Adipocyte (in vitro differentiated cells): ENCODE results near the gene CFAP70.
"Not testable (repeated sequence)": the region's sequence is repeated elsewhere in the genome, so short reads cannot be mapped to it uniquely, and the experiment has no call there.

Source experiments
- DNase-seq: peaks from one replicate; pipeline ENCODE4 v3.0.0-alpha.2; 2015; ENCODE audit warnings: low read depth
- H3K27me3 ChIP-seq: replicated peaks from 2 replicates; pipeline ENCODE4 v1.7.0; 2013; ENCODE audit warnings: mild to moderate bottlenecking, low read length, moderate library complexity; ENCODE audit not compliant: control insufficient read depth, insufficient read depth
- H3K36me3 ChIP-seq: 2 replicates; pipeline ENCODE4 v1.7.0; 2013; ENCODE audit warnings: low read length, mild to moderate bottlenecking, moderate library complexity; ENCODE audit not compliant: control insufficient read depth, insufficient read depth, severe bottlenecking
- H3K4me1 ChIP-seq: 2 replicates; pipeline ENCODE4 v1.7.0; 2013; ENCODE audit warnings: mild to moderate bottlenecking, low read length, moderate library complexity; ENCODE audit not compliant: control insufficient read depth, insufficient read depth
- H3K4me3 ChIP-seq: 2 replicates; pipeline ENCODE4 v1.7.0; 2013; ENCODE audit warnings: mild to moderate bottlenecking, low read length, moderate library complexity
- H3K9ac ChIP-seq: 2 replicates; pipeline ENCODE4 v1.7.0; 2013; ENCODE audit warnings: mild to moderate bottlenecking, low read length, moderate library complexity
- H3K9me3 ChIP-seq: 2 replicates; pipeline ENCODE4 v1.7.0; 2013; ENCODE audit warnings: mild to moderate bottlenecking, low read length, moderate library complexity; ENCODE audit not compliant: control insufficient read depth

Gene CFAP70

GRCh38 chr10:73358331-73359279, at the start of gene CFAP70:
TSS of gene CFAP70 (minus strand) at chr10:73358864. CDS start at chr10:73354796, 4,068 bp downstream.
- DNase-seq, result peak; percentile 99
- H3K4me3 ChIP-seq, result peak within 1 kb of the TSS; percentile 94

GRCh38 chr10:73408061-73408460, 49.4 kb upstream of the CFAP70 start:
- no peak for DNase-seq
- Histone ChIP-seq H3K9ac (no peak overlapping the region), H3K36me3 (peaks cover 20% of the 10 kb centered on the region), H3K4me3 (no peak overlapping the region), H3K4me1 (peaks cover 36% of the 10 kb centered on the region), H3K9me3 (no peaks in the 10 kb centered on the region), H3K27me3 (no peaks in the 10 kb centered on the region)

More at GRCh38 chr10:73358331-73359279, at the start of gene CFAP70:
- no peaks in the 10 kb centered on the region for H3K36me3 ChIP-seq
- H3K4me1 ChIP-seq, result peaks cover 24% of the 10 kb centered on the region
- no peaks in the 10 kb centered on the region for H3K27me3 ChIP-seq
- H3K9me3 ChIP-seq, result no peaks in the 10 kb centered on the region
- peak within 1 kb of the TSS; percentile 89 for H3K9ac ChIP-seq

DNA sequence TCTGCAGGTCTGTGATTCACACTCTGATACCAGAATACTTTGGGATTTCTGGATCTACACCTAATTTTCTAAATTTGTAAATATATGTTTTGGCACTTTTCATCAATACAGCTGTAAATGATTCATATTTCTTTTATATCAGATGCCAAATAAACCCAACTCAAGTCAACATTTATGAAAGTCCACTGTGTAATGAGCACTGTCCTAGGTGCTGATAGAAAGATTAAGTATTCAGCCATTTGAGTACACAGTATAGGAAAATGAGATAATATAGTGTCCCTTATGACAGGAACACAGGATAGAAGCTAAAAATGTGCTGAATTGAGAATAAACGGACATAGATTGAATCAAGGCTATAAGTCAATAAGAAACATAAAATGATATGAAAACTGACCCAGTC, 48.8 kb upstream of the CFAP70 start:
- Histone ChIP-seq H3K36me3 (peaks cover 20% of the 10 kb centered on the region), H3K27me3 (no peaks in the 10 kb centered on the region), H3K4me3 (no peak overlapping the region), H3K9ac (no peak overlapping the region), H3K4me1 (peaks cover 36% of the 10 kb centered on the region), H3K9me3 (no peaks in the 10 kb centered on the region)
- no peak for DNase-seq

- H3K9ac ChIP-seq, result no peak overlapping the region
- peaks cover 32% of the 10 kb centered on the region for H3K4me1 ChIP-seq
- H3K9me3 ChIP-seq, result no peaks in the 10 kb centered on the region
- H3K36me3 ChIP-seq, result peaks cover 20% of the 10 kb centered on the region
- H3K27me3 ChIP-seq, result no peaks in the 10 kb centered on the region
- no peak overlapping the region for H3K4me3 ChIP-seq
- DNase-seq, result no peak
Observed at GRCh38 chr10:73406846-73407245, 48.2 kb upstream of the CFAP70 start.

DNA sequence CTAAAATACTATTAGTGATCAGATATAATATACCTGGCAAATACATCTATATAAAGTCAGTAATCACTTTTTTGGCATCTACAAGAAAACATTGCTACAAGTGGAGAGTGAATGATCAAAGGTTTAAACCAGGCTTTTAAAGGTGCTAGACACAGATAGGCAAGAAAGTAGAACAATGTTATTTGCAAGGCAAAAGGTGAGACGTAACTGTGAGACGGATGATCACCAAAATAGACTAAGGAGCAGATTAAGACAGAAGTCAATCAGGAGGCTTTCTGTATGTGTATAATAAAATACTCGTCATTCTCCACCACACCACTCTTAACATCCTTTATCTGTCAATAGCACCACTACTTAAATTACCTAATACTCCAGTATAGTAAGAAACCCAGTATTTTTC, 46.9 kb upstream of the CFAP70 start:
- Histone ChIP-seq H3K9ac (no peak overlapping the region), H3K4me1 (peaks cover 26% of the 10 kb centered on the region), H3K9me3 (no peaks in the 10 kb centered on the region), H3K36me3 (peaks cover 21% of the 10 kb centered on the region), H3K27me3 (no peaks in the 10 kb centered on the region), H3K4me3 (no peak overlapping the region)
- no peak for DNase-seq

GRCh38 chr10:73404690-73405089, 46.0 kb upstream of the CFAP70 start:
- Histone ChIP-seq H3K4me3 (no peak overlapping the region), H3K27me3 (no peaks in the 10 kb centered on the region), H3K4me1 (peaks cover 30% of the 10 kb centered on the region), H3K9ac (no peak overlapping the region), H3K9me3 (no peaks in the 10 kb centered on the region), H3K36me3 (peaks cover 24% of the 10 kb centered on the region)
- no peak for DNase-seq

DNA sequence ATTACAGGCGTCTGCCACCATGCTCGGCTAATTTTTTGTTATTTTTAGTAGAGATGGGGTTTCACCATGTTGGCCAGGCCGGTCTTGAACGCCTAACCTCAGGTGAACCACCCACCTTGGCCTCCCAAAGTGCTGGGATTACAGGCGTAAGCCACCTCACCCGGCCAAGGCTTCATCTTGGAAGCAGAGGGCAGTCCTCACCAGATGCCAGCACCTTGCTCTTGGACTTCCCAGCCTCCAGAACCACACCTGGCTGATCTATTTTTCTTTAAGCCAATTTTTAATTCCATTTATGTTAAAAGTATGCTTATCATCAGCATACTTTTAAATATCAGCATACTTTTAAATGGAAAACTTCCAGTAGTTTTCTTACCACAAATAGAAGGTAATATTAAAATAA, 43.0 kb upstream of the CFAP70 start:
- H3K4me1 ChIP-seq, result peaks cover 6% of the 10 kb centered on the region
- DNase-seq, result no peak
- no peaks in the 10 kb centered on the region for H3K9me3 ChIP-seq
- no peak overlapping the region for H3K4me3 ChIP-seq
- no peaks in the 10 kb centered on the region for H3K27me3 ChIP-seq
- peaks cover 37% of the 10 kb centered on the region for H3K36me3 ChIP-seq
- no peak overlapping the region for H3K9ac ChIP-seq

GRCh38 chr10:73399063-73399462, 40.4 kb upstream of the CFAP70 start:
- Histone ChIP-seq H3K36me3 (peaks cover 59% of the 10 kb centered on the region), H3K9ac (no peak overlapping the region), H3K27me3 (no peaks in the 10 kb centered on the region), H3K9me3 (no peaks in the 10 kb centered on the region), H3K4me3 (no peak overlapping the region), H3K4me1 (peaks cover 5% of the 10 kb centered on the region)
- DNase-seq, result no peak

DNA sequence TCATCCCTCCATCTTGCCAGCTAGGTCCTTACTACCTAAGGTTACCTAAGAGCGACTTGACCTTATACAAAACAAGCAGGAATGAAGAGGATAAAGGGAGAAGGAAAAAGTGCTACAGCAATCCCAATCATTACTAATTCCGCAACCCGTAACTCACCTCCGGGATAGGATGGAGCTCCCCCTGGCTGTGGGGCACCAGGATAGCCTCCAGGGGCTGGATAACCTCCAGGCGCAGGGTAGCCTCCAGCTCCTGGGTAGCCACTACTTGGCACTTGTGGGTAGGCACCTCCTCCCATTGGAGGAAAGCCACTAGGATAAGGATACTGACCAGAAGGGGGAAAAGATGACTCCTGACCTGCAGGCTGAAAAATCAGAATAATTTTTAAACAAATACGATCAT, 39.4 kb upstream of the CFAP70 start:
- H3K36me3 ChIP-seq, result peaks cover 55% of the 10 kb centered on the region
- H3K4me1 ChIP-seq, result peaks cover 5% of the 10 kb centered on the region
- no peak overlapping the region for H3K4me3 ChIP-seq
- DNase-seq, result no peak
- no peaks in the 10 kb centered on the region for H3K9me3 ChIP-seq
- H3K9ac ChIP-seq, result no peak overlapping the region
- no peaks in the 10 kb centered on the region for H3K27me3 ChIP-seq

GRCh38 chr10:73394325-73394724, 35.7 kb upstream of the CFAP70 start:
- not testable (repeated sequence) for H3K4me3 ChIP-seq
- peaks cover 73% of the 10 kb centered on the region for H3K36me3 ChIP-seq

DNA sequence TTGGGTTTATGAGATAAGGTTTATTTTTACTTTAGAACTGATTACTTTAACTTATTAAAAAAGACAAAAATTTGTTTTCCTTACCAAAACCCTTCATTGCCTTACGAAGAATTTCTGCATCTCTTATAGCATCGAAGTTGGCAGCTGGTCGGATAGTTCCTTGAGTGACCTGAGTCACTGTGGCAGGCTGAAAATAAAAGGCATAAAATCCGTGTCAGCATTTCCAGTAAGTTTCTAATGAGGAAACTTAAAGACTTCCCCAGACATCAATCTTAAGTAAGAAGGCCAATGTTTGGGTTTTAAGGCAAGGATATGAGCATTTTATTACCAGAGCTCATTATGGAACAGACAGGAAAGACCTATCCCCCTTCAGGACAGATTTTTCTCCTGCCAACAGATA, 29.6 kb upstream of the CFAP70 start:
- no peak overlapping the region for H3K4me3 ChIP-seq
- no peaks in the 10 kb centered on the region for H3K4me1 ChIP-seq
- no peaks in the 10 kb centered on the region for H3K27me3 ChIP-seq
- H3K9me3 ChIP-seq, result no peaks in the 10 kb centered on the region
- H3K36me3 ChIP-seq, result peaks cover 85% of the 10 kb centered on the region
- no peak for DNase-seq
- no peak overlapping the region for H3K9ac ChIP-seq

More at GRCh38 chr10:73394325-73394724, 35.7 kb upstream of the CFAP70 start:
- H3K27me3 ChIP-seq, H3K4me1 ChIP-seq, H3K9me3 ChIP-seq, H3K9ac ChIP-seq, DNase-seq: not testable (repeated sequence)
